ENCODE data around the gene IMMP2L.

- TF ChIP-seq, protein P1, sequence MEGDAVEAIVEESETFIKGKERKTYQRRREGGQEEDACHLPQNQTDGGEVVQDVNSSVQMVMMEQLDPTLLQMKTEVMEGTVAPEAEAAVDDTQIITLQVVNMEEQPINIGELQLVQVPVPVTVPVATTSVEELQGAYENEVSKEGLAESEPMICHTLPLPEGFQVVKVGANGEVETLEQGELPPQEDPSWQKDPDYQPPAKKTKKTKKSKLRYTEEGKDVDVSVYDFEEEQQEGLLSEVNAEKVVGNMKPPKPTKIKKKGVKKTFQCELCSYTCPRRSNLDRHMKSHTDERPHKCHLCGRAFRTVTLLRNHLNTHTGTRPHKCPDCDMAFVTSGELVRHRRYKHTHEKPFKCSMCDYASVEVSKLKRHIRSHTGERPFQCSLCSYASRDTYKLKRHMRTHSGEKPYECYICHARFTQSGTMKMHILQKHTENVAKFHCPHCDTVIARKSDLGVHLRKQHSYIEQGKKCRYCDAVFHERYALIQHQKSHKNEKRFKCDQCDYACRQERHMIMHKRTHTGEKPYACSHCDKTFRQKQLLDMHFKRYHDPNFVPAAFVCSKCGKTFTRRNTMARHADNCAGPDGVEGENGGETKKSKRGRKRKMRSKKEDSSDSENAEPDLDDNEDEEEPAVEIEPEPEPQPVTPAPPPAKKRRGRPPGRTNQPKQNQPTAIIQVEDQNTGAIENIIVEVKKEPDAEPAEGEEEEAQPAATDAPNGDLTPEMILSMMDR (IDR thresholded peaks at IDR 0.05) = no peak
- TF ChIP-seq POLR2A (IDR thresholded peaks at IDR 0.05) = no peak
These were observed 722.4 kb downstream of the IMMP2L start for GRCh38 chr7:110839866-110840265.

Measured in uterus (tissue), 2 donors.